ENCODE results near the gene KLHDC8B.

DNA sequence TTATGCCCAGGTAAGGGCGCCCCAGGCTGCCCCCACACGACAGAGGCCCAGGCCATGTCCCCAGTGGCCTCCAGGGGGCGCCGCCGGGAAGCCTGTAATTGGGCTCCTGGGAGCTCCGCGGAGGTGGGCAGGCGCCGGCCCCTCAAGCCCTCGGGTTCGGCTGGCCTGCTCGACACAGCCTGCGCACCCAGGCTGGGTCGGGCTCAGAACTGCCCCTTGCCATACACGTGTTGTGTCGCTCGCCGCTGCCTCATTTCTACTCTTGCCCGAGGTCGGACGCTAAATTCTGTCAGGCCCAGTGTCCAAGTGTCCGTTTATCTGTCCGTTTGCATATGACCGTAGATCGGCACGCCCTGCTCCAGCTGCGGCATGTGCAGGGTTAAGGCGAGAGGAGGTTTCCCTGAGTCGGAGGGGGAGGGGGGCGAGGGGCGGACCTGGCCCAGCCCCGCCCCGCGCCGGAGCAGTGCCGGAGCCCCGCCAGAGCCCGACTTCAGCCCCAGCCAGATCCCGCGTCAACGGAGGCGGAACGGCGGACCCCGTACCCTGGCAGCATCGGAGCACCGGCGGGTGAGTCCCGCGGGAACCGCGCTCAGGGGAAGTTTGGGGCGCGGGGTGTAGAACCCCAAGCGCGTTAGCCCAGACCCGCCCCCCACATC lies at the start of gene KLHDC8B:
- TF ChIP-seq POLR2A (IDR thresholded peaks at IDR 0.05) (peak; percentile 52), POLR2AphosphoS5 (IDR thresholded peaks at IDR 0.05) (peak; percentile 59)
- TF ChIP-seq, protein P1, sequence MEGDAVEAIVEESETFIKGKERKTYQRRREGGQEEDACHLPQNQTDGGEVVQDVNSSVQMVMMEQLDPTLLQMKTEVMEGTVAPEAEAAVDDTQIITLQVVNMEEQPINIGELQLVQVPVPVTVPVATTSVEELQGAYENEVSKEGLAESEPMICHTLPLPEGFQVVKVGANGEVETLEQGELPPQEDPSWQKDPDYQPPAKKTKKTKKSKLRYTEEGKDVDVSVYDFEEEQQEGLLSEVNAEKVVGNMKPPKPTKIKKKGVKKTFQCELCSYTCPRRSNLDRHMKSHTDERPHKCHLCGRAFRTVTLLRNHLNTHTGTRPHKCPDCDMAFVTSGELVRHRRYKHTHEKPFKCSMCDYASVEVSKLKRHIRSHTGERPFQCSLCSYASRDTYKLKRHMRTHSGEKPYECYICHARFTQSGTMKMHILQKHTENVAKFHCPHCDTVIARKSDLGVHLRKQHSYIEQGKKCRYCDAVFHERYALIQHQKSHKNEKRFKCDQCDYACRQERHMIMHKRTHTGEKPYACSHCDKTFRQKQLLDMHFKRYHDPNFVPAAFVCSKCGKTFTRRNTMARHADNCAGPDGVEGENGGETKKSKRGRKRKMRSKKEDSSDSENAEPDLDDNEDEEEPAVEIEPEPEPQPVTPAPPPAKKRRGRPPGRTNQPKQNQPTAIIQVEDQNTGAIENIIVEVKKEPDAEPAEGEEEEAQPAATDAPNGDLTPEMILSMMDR (IDR thresholded peaks at IDR 0.05), result peak; percentile 84 to 95 (median 92)

Data from prostate gland (tissue), 2 donors.